ENCODE results near the gene CDC42EP4. TPM values are rescaled to one million over a fixed set of nuclear protein-coding genes. Genes with fewer than 3 reads are reported as not detected.

The CDC42EP4 gene
- total RNA-seq, 1 donor from 2014 or later: 73.7 TPM

DNA sequence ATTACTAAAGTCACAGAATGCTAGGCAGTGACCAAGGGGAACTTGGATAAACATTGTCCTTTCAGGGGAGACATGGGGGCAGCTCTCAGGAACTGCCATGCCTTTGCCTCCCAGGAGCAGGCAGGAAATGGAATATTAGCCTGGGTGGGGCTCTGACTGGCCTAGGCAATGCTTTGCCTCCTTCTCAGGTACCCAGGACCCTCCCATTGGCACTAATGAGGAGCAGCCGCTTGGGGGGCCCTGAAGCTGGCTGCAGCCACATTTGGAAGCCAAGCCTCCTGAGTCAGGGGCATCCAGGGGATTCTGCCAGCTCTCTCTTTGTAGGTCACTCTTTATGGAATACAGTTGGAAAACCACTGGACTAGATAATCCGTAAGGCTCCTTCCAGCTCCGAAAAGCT is 55.6 kb downstream of the CDC42EP4 start:
- no peak for DNase-seq (ENCODE audit: extremely low spot score in 2 of 2)
- intact Hi-C loops (cut with DNase I): loop anchor here (2.0 kb wide), 1 partner anchor 113 kb away; no protein-coding TSS in a partner anchor
- Histone ChIP-seq H3K36me3 (no peaks in the 10 kb centered on the region), H3K27me3 (no peaks in the 10 kb centered on the region), H3K4me3 (no peak overlapping the region), H3K27ac (no peak overlapping the region), H3K4me1 (no peaks in the 10 kb centered on the region), H3K9me3 (no peaks in the 10 kb centered on the region)
- TF ChIP-seq, protein P1, sequence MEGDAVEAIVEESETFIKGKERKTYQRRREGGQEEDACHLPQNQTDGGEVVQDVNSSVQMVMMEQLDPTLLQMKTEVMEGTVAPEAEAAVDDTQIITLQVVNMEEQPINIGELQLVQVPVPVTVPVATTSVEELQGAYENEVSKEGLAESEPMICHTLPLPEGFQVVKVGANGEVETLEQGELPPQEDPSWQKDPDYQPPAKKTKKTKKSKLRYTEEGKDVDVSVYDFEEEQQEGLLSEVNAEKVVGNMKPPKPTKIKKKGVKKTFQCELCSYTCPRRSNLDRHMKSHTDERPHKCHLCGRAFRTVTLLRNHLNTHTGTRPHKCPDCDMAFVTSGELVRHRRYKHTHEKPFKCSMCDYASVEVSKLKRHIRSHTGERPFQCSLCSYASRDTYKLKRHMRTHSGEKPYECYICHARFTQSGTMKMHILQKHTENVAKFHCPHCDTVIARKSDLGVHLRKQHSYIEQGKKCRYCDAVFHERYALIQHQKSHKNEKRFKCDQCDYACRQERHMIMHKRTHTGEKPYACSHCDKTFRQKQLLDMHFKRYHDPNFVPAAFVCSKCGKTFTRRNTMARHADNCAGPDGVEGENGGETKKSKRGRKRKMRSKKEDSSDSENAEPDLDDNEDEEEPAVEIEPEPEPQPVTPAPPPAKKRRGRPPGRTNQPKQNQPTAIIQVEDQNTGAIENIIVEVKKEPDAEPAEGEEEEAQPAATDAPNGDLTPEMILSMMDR (IDR thresholded peaks at IDR 0.05): no peak
- TF ChIP-seq POLR2A (IDR thresholded peaks at IDR 0.05) (no peak), POLR2AphosphoS5 (IDR thresholded peaks at IDR 0.05; ENCODE audit: insufficient read depth in 1 of 2, low read depth in 1 of 2) (no peak)

DNA sequence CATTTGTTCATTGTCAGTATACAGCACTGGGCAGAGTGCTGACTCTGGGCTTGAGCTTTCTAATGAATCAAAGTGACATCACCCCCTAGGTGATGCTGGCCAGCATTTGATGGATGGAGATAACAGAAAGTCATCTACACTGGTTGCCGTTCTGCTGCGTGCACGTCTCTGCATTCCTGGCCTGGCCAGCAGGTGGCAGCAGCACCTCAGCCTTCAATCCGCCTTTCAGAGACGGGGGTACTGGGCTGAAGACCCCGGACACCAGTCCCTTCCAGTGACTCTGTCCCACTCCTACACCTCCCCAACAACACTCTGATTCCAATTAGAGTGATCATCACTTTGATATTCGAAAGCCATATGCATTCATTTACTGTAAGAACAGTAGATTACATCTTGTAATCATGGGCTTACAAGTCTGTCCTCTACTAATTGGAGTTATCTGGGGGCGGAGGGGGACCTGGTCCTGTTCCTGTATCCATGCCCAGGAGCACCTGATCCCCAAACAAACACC is 56.1 kb downstream of the CDC42EP4 start:
- intact Hi-C loops (cut with DNase I): loop anchor here (2.0 kb wide), 1 partner anchor 113 kb away; no protein-coding TSS in a partner anchor
- Histone ChIP-seq H3K4me3 (no peak overlapping the region), H3K9me3 (no peaks in the 10 kb centered on the region), H3K27me3 (no peaks in the 10 kb centered on the region), H3K36me3 (no peaks in the 10 kb centered on the region), H3K4me1 (no peaks in the 10 kb centered on the region), H3K27ac (no peak overlapping the region)
- peak; percentile 31 to 43 for TF ChIP-seq POLR2AphosphoS5 (IDR thresholded peaks at IDR 0.05; ENCODE audit: insufficient read depth in 1 of 2, low read depth in 1 of 2)
- no peak for TF ChIP-seq POLR2A (IDR thresholded peaks at IDR 0.05)
- TF ChIP-seq, protein P1 (IDR thresholded peaks at IDR 0.05): peak; percentile 98
- DNase-seq (ENCODE audit: extremely low spot score in 2 of 2): no peak

DNA sequence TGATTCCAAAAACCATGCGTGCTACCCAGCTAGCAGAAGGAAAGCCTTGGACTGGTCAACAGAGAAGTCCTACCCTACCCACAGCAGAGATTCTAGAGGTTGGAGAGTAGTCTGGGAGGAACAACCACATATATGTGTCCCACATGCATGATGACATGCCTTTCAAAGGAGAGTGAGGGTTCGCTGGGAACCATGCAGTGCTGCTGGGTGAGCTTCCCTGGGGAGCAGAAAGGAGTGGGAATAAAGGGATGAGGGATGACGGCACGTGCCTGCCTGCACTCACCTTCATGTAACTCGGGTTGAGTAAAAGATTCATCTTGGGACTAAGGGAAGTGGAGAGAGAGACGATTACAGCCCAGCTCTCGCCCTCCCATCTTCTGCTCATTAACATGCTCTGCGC is 59.9 kb downstream of the CDC42EP4 start:
- no peaks in the 10 kb centered on the region for H3K36me3 ChIP-seq
- intact Hi-C loops (cut with DNase I): no loop called here
- no peaks in the 10 kb centered on the region for H3K4me1 ChIP-seq
- TF ChIP-seq POLR2AphosphoS5 (IDR thresholded peaks at IDR 0.05; ENCODE audit: insufficient read depth in 1 of 2, low read depth in 1 of 2) (no peak), POLR2A (IDR thresholded peaks at IDR 0.05) (no peak)
- TF ChIP-seq, protein P1 (IDR thresholded peaks at IDR 0.05): no peak
- no peak overlapping the region for H3K4me3 ChIP-seq
- H3K9me3 ChIP-seq: no peaks in the 10 kb centered on the region
- DNase-seq (ENCODE audit: extremely low spot score in 2 of 2): no peak
- H3K27ac ChIP-seq: no peak overlapping the region
- no peaks in the 10 kb centered on the region for H3K27me3 ChIP-seq

DNA sequence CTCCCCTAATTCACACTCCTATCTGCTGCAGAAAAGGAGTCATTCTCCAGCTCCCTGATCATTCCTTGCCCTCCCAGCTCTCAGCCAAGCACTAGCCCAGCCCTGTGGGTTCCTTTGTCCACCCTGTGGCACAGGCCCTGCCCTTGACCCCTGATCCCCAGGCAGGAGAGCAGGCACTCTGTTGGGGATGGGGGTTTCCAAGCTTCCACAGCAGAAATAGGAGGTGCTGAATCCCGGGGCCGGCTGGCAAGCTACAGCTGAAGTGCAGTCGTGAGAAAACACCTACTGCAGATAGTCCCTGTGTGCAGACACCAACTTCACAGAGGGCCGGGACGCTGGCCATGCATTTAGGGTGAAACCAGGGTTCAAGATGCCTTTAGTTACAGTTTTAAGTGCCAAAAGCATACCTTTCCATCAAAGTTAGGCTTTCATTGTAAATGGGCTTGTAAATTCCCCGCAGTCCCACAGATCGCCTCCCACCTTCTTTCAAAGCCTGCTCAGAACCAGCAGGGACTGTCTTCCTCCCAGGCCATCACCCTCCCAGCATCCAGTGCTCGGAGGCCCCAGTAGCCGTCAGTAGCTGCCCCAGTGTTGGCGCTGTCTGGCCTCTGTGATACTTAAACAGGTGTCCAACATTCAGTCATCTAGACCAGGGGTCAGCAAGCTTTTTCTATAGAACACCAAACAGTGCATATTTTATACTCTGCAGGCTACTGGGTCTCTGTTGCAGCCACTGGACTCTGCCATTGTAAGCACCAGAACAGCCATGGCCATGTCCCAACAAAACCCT is 60.8 kb downstream of the CDC42EP4 start:
- intact Hi-C loops (cut with DNase I): no loop called here
- Histone ChIP-seq H3K4me3 (no peak overlapping the region), H3K36me3 (peaks cover 0 to under 1% of the 10 kb centered on the region in 2 donors), H3K9me3 (no peaks in the 10 kb centered on the region), H3K27me3 (no peaks in the 10 kb centered on the region), H3K4me1 (no peaks in the 10 kb centered on the region), H3K27ac (no peak overlapping the region)
- DNase-seq (ENCODE audit: extremely low spot score in 2 of 2): no peak
- TF ChIP-seq POLR2A (IDR thresholded peaks at IDR 0.05) (no peak), POLR2AphosphoS5 (IDR thresholded peaks at IDR 0.05; ENCODE audit: insufficient read depth in 1 of 2, low read depth in 1 of 2) (no peak)
- TF ChIP-seq, protein P1 (IDR thresholded peaks at IDR 0.05): no peak

DNA sequence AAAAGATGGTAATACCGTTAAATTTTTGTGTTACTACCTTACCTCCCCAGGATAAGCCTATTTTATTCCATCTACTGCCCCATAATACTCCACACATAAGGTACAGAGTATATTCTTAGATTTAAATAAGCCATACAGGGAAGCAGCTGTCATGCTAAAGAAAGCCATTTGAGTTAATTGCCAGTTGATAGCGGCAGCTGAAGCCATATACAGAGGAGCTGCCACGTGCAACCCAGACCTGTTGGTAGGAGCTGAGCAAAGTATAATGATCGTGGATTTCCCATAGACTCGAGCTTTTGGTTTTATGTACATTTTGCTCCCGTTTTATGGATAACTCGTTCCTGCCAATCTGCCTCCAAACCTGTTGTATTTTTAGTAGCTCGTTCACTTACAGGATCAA is 62.1 kb downstream of the CDC42EP4 start:
- Histone ChIP-seq H3K27me3 (no peaks in the 10 kb centered on the region), H3K36me3 (peaks cover 0 to 6% of the 10 kb centered on the region in 2 donors), H3K4me3 (no peak overlapping the region), H3K27ac (no peak overlapping the region), H3K9me3 (no peaks in the 10 kb centered on the region), H3K4me1 (no peaks in the 10 kb centered on the region)
- no peak for DNase-seq (ENCODE audit: extremely low spot score in 2 of 2)
- TF ChIP-seq, protein P1 (IDR thresholded peaks at IDR 0.05): no peak
- TF ChIP-seq POLR2A (IDR thresholded peaks at IDR 0.05) (no peak), POLR2AphosphoS5 (IDR thresholded peaks at IDR 0.05; ENCODE audit: insufficient read depth in 1 of 2, low read depth in 1 of 2) (no peak)
- intact Hi-C loops (cut with DNase I): no loop called here

Data from vagina (tissue), 2 donors.